ENCODE measurements around the gene PPARGC1A.

PPARGC1A gene

DNA sequence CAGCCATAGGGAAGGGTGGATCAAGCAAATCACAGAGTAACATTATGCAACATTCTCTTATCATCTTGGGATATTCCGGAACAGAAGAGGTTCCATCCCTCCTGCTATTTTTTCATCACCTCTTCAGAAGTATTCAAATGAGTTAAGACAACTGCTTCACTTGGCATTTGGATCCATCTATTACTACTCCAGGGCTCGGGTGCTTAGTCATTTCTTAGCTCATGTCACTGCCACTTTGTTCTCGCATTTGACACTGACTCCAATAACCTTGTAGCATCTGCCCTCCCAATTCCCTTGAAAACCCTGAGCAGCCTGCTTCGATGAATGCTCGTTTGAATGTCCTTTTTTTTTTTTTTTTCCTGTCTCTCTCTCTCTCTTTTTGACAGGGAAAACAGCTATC lies 114.9 kb downstream of the PPARGC1A start:
- no peak for DNase-seq (ENCODE audit: low spot score)

- no peak for DNase-seq (ENCODE audit: low spot score)
Observed at GRCh38 chr4:23773884-23774636, 115.8 kb downstream of the PPARGC1A start.

DNA sequence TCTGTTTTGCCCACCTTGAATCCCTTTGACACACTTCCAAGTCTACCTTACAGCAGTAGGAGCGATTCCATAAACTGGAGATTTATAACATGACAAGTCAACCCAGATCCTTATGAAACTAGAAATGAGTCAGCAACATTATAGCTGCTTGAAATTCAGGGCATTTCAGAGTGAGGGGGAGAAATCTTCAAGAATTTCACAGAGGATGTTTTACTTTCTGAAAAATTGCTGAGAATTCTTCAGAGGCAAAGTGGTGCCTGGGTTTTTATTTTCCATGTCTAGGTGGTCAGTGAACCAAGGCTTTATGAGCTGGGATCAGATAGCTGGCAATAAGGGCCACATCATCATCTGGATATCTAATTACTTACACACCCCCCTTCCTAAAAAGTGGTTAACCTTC lies 119.8 kb downstream of the PPARGC1A start:
- DNase-seq (ENCODE audit: low spot score), result peak; percentile 34

DNA sequence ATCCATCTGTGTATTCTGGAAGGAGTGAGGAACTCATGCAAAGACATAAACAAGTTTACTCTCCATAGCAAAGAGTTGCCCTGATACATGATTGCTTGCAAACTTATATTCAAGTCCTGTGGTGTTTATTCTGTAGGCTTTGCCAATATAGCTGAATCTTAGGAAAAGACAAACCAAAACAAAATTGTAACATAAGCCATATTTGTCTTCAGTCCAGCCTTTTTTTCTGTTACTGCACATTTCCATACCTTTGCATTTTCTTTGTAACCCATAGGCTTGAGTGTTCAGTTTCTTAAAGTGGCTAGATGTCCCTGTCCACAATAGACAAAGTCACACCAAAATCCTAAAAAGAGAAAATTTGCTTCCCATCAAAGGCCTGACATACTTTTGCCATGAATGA lies 120.4 kb downstream of the PPARGC1A start:
- no peak for DNase-seq (ENCODE audit: low spot score)

DNA sequence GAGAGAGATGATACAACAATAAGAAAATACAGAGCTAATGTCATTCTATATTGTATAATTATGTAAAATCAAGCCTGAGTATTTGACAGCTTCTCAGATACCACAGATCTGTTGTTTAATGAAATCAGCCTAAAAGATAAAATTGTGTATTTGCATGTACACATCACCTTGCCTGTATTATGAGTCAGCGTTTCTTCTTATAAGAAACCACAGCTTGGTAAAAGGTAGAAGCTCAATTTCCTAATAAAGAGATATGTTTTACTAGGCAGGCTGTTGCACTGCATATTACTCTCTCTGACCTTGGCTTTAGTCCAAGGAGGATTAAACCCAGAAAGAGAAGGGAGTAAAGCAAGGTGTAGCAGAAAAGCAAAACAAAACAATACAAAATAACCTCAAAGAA lies 121.3 kb downstream of the PPARGC1A start:
- DNase-seq (ENCODE audit: low spot score), result no peak

DNA sequence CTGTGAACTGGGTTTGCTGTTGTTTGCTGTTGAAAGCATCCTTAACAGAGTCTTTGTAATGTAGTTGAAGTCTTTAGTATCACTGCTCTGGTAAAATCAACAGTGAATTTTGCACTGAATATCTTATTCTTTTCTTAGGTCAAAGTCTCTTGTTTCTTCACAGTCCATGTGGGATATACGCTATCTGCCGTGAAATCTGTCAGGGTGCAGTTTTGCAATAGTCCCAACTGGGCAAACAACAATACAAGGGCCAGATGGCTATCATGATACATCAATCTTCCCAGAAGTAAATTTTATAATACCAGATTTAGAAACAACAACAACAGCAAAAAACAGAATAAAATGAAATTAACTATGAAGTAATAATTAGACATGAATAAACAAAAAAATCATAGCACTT lies 123.5 kb downstream of the PPARGC1A start:
- no peak for DNase-seq (ENCODE audit: low spot score)

GRCh38 chr4:23763559-23763958 lies 126.3 kb downstream of the PPARGC1A start:
- no peak for DNase-seq (ENCODE audit: low spot score)

GRCh38 chr4:23762551-23762950 lies 127.3 kb downstream of the PPARGC1A start:
- no peak for DNase-seq (ENCODE audit: low spot score)

GRCh38 chr4:23759066-23759465 lies 130.8 kb downstream of the PPARGC1A start:
- no peak for DNase-seq (ENCODE audit: low spot score)

- DNase-seq (ENCODE audit: low spot score), result no peak
Observed at GRCh38 chr4:23754688-23755087, 135.2 kb downstream of the PPARGC1A start.

DNA sequence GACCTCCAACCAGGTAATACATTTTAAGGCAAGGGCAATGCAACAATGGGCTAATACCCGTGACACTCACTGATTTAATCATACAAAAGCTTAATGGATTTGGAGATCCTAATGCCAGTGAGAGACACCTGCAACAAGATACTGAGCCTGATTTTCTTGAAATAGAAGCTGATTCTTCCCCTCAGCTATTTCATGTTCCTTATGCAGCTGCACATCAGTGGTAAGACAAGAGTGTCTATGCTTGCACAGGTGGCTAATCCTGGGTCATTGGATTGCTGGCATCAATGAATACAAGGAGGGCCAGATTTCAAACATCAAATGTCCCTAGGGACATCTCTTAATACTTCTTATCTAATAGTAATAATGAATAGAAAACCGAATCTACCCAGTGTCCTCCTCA lies 139.7 kb downstream of the PPARGC1A start:
- DNase-seq (ENCODE audit: low spot score), result no peak

- DNase-seq (ENCODE audit: low spot score), result no peak
Observed at GRCh38 chr4:23747281-23747735, 142.5 kb downstream of the PPARGC1A start.

- no peak for DNase-seq (ENCODE audit: low spot score)
Observed at GRCh38 chr4:23746672-23747071, 143.2 kb downstream of the PPARGC1A start.

- no peak for DNase-seq (ENCODE audit: low spot score)
Observed at GRCh38 chr4:23746027-23746426, 143.8 kb downstream of the PPARGC1A start.

- no peak for DNase-seq (ENCODE audit: low spot score)
Observed at GRCh38 chr4:23745377-23745776, 144.5 kb downstream of the PPARGC1A start.
